IMR-90 (cell line): ENCODE measurements around the gene ILK. TPM values are rescaled to one million over a fixed set of nuclear protein-coding genes. Genes with fewer than 3 reads are reported as not detected.

Experiments
- ATAC-seq: fragments of 200-7000 bp; cut with Tn5 transposase; 2 replicates; pipeline ENCODE4 v1.9.1; 2020; ENCODE audit warnings: low read depth, mild to moderate bottlenecking, moderate library complexity
- BruUV-seq: library from RNA; stranded (reverse); fragments of 400-500 nt; replicated peaks from 2 replicates; lab custom pipeline; 2021; lab: Mats Ljungman, UMichigan
- CTCF ChIA-PET: fragments of 300-600 bp; formaldehyde crosslinking; extraction: SDS; loops from one replicate; lab custom pipeline; 2021; ENCODE audit warnings: antibody characterized with exemption; lab: Yijun Ruan, JAX
- POLR2A ChIA-PET: fragments of 300-600 bp; sonication (Branson Sonifier 250); formaldehyde crosslinking; loops from one replicate; lab custom pipeline; 2022; ENCODE audit warnings: antibody characterized with exemption; ENCODE audit not compliant: unreplicated experiment; lab: Charles Lee
- DNase-seq: peaks from one replicate; pipeline ENCODE4 v3.0.0; 2013
- H2AFZ ChIP-seq: replicated peaks from 2 replicates; pipeline ENCODE3; 2013; ENCODE audit warnings: low read length, mild to moderate bottlenecking; ENCODE audit not compliant: poor library complexity
- H2AK5ac ChIP-seq: 2 replicates; pipeline ENCODE4 v1.6.1; 2013; ENCODE audit warnings: low read depth, low read length, inconsistent platforms
- H2AK9ac ChIP-seq: replicated peaks from 2 replicates; pipeline ENCODE3; 2013; ENCODE audit warnings: mild to moderate bottlenecking, low read depth, low read length, moderate library complexity; ENCODE audit not compliant: poor library complexity
- H2BK120ac ChIP-seq: 2 replicates; pipeline ENCODE4 v1.6.1; 2013; ENCODE audit warnings: low read depth, low read length, inconsistent platforms
- H2BK15ac ChIP-seq: 3 replicates; pipeline ENCODE4 v1.6.1; 2013; ENCODE audit warnings: low read depth, low read length, inconsistent platforms
- H2BK20ac ChIP-seq: 2 replicates; pipeline ENCODE4 v1.6.1; 2013; ENCODE audit warnings: low read depth, mild to moderate bottlenecking, inconsistent platforms, low read length, moderate library complexity
- H2BK5ac ChIP-seq: 2 replicates; pipeline ENCODE4 v1.6.1; 2013; ENCODE audit warnings: mild to moderate bottlenecking, low read depth, low read length, inconsistent platforms; ENCODE audit not compliant: poor library complexity, severe bottlenecking
- H3K14ac ChIP-seq: replicated peaks from 2 replicates; pipeline ENCODE4 v1.6.1; 2013; ENCODE audit warnings: low read depth, low read length, inconsistent platforms
- H3K18ac ChIP-seq: 2 replicates; pipeline ENCODE4 v1.6.1; 2013; ENCODE audit warnings: low read depth, low read length, control low read depth
- H3K23ac ChIP-seq: 2 replicates; pipeline ENCODE4 v1.6.1; 2013; ENCODE audit warnings: low read depth, low read length, inconsistent platforms
- H3K27ac ChIP-seq: 2 replicates; pipeline ENCODE4 v1.5.1; 2013; ENCODE audit warnings: mild to moderate bottlenecking, control low read depth, low read length; ENCODE audit not compliant: insufficient read depth
- H3K27me3 ChIP-seq: 2 replicates; pipeline ENCODE4 v1.6.1; 2013; ENCODE audit warnings: low read length; ENCODE audit not compliant: control insufficient read depth, insufficient read depth
- H3K36me3 ChIP-seq: 2 replicates; pipeline ENCODE4 v1.6.1; 2013; ENCODE audit warnings: low read length, mixed read lengths; ENCODE audit not compliant: control insufficient read depth, insufficient read depth
- H3K4ac ChIP-seq: 2 replicates; pipeline ENCODE4 v1.6.1; 2013; ENCODE audit warnings: low read depth, low read length, inconsistent platforms
- H3K4me1 ChIP-seq: 2 replicates; pipeline ENCODE4 v1.6.1; 2013; ENCODE audit warnings: low read length, mixed read lengths; ENCODE audit not compliant: control insufficient read depth, insufficient read depth
- H3K4me2 ChIP-seq: 2 replicates; pipeline ENCODE4 v1.6.1; 2013; ENCODE audit warnings: low read depth, mild to moderate bottlenecking, control low read depth, low read length, moderate library complexity
- H3K4me3 ChIP-seq: 2 replicates; pipeline ENCODE4 v1.5.1; 2013; ENCODE audit warnings: low read depth, mild to moderate bottlenecking, control low read depth, low read length, moderate library complexity; ENCODE audit not compliant: insufficient read depth
- H3K56ac ChIP-seq: 2 replicates; pipeline ENCODE4 v1.6.1; 2013; ENCODE audit warnings: low read length, inconsistent platforms; ENCODE audit not compliant: insufficient read depth; ENCODE audit errors: extremely low read depth
- H3K79me1 ChIP-seq, 2 experiments: 2 replicates each; pipeline ENCODE4 v1.6.1; 2013; ENCODE audit warnings: low read length in 2 of 2, inconsistent platforms in 1 of 2, low read depth in 1 of 2
- H3K9ac ChIP-seq: 2 replicates; pipeline ENCODE4 v1.6.1; 2013; ENCODE audit warnings: low read depth, low read length, control low read depth
- H3K9me1 ChIP-seq: 2 replicates; pipeline ENCODE4 v1.6.1; 2013; ENCODE audit warnings: low read length, inconsistent platforms; ENCODE audit not compliant: insufficient read depth
- H3K9me3 ChIP-seq: 2 replicates; pipeline ENCODE4 v1.6.1; 2013; ENCODE audit warnings: low read length; ENCODE audit not compliant: control insufficient read depth, insufficient read depth
- H4K20me1 ChIP-seq: 2 replicates; pipeline ENCODE4 v1.6.1; 2013; ENCODE audit warnings: low read length, inconsistent platforms; ENCODE audit not compliant: insufficient read depth
- H4K5ac ChIP-seq: 2 replicates; pipeline ENCODE4 v1.6.1; 2013; ENCODE audit warnings: mild to moderate bottlenecking, low read depth, low read length, control low read depth
- H4K8ac ChIP-seq, 2 experiments: 2 replicates each; pipeline ENCODE4 v1.6.1; 2013; ENCODE audit warnings: low read depth in 2 of 2, low read length in 2 of 2, control low read depth in 1 of 2, inconsistent platforms in 1 of 2
- H4K91ac ChIP-seq: 2 replicates; pipeline ENCODE4 v1.6.1; 2013; ENCODE audit warnings: low read depth, low read length, inconsistent platforms; ENCODE audit not compliant: insufficient read depth
- BHLHE40 ChIP-seq: fragments of 150-350 bp; IDR thresholded peaks from 2 replicates; pipeline ENCODE4 v1.6.1; 2016; ENCODE audit warnings: mild to moderate bottlenecking, low read depth, low read length
- POLR2A ChIP-seq: IDR thresholded peaks from 2 replicates; pipeline ENCODE4 v1.6.1; 2012; ENCODE audit warnings: mild to moderate bottlenecking, low read depth, low read length
- WGBS, 2 experiments: methylation state at CpG; one replicate each; pipeline versions ENCODE4 v1.1.5 to v1.1.7; 2013; ENCODE audit warnings: missing lambda C conversion rate in 2 of 2; ENCODE audit not compliant: insufficient read length in 1 of 2; ENCODE audit errors: extremely low coverage in 2 of 2; 5-methylcytosine and 5-hydroxymethylcytosine counted together
- dilution Hi-C: fragments of 300-500 bp; cut with HindIII; formaldehyde crosslinking; loops from one replicate; pipeline ENCODE4 v1.14.3; 2018; ENCODE audit warnings: low sequenced_read_pairs; ENCODE audit not compliant: unreplicated experiment
- in situ Hi-C: fragments of 300-500 bp; cut with MboI; formaldehyde crosslinking; loops from 3 replicates; pipeline ENCODE4 v1.14.3; 2019; ENCODE audit warnings: low sequenced_read_pairs, inconsistent platforms, mixed read lengths
- intact Hi-C: fragments of 100-400 bp; cut with micrococcal nuclease; formaldehyde crosslinking; loops from 2 replicates; pipeline ENCODE4 v1.10.0; 2022
- polyA plus RNA-seq, 3 experiments: library from polyadenylated mRNA; depleted of rRNA; stranded (reverse); fragments of >200 nt; gene quantifications; 2 replicates each; pipeline ENCODE4 v1.2.3, GENCODE V29; 2012; ENCODE audit warnings: low replicate concordance in 1 of 3
- total RNA-seq: library from RNA; depleted of rRNA; stranded (reverse); fragments of >200 nt; gene quantifications from 2 replicates; pipeline ENCODE4 v1.2.3, GENCODE V29; 2012

Gene ILK
- total and polyA plus RNA-seq, 2 of the 4 experiments (the other 2 are of a cell fraction): 339 to 389 TPM

GRCh38 chr11:6646576-6646917 lies 43.0 kb downstream of the ILK start:
- Histone ChIP-seq H2BK5ac (no peak overlapping the region), H4K5ac (peak overlapping the region; percentile 28; the same call in 1 of the 2 replicates), H2AFZ (peak overlapping the region; percentile 83), H3K4ac (peak overlapping the region; percentile 83), H3K9me3 (no peaks in the 10 kb centered on the region), H3K9me1 (peaks cover 26% of the 10 kb centered on the region), H3K4me1 (peaks cover 16% of the 10 kb centered on the region), H3K4me3 (no peak overlapping the region), H2BK20ac (peak overlapping the region; percentile 75), H3K56ac (peak overlapping the region; percentile 24; the same call in 1 of the 2 replicates), H3K14ac (peak overlapping the region; percentile 64), H4K20me1 (peaks cover 5% of the 10 kb centered on the region; the same call in 1 of the 2 replicates), H3K9ac (no peak overlapping the region), H3K18ac (peak overlapping the region; percentile 68; the same call in 1 of the 2 replicates), H2AK9ac (peak overlapping the region; percentile 86), H3K27ac (peak overlapping the region; percentile 9; the same call in 1 of the 2 replicates), H4K8ac (peak overlapping the region; percentile 47 to 94; a peak in 3 of 4 replicates), H2BK15ac (peak overlapping the region; percentile 18; the same call in 1 of the 3 replicates), H3K27me3 (0 out of 2 replicates have a peak, but pooled peaks cover 3% of the 10 kb centered on the region), H2BK120ac (peak overlapping the region; percentile 81), H2AK5ac (peak overlapping the region; percentile 88), H3K4me2 (peak overlapping the region; percentile 1; the same call in 1 of the 2 replicates), H3K23ac (peak overlapping the region; percentile 64; the same call in 1 of the 2 replicates), H3K79me1 (peaks cover 5 to 40% of the 10 kb centered on the region in 2 experiments; a peak in 3 of 4 replicates), H3K36me3 (peaks cover 4% of the 10 kb centered on the region; the same call in 1 of the 2 replicates), H4K91ac (peak overlapping the region; percentile 85)
- ChIA-PET CTCF (no interaction called here), POLR2A (no interaction called here)
- in situ Hi-C loops: no loop called here
- WGBS, 2 experiments: no CpG with 5 or more reads among the region's 3 CpGs
- BruUV-seq: no TSS peak
- TF ChIP-seq BHLHE40: 0 out of 2 replicates have a peak, but pooled peaks have one; percentile 24
- no peak for TF ChIP-seq POLR2A
- dilution Hi-C loops: no loop called here
- ATAC-seq: peak; percentile 60
- intact Hi-C loops: no loop called here
- peak; percentile 60 for DNase-seq
